Dermis microvascular lymphatic vessel endothelial cell (primary cell): Measurements from ENCODE around the gene SDK2. TPM values are rescaled to one million over a fixed set of nuclear protein-coding genes. Genes with fewer than 3 reads are reported as not detected.

Experiments
- DNase-seq, 2 donors: peaks; one replicate each; pipeline versions ENCODE4 v3.0.0 to v3.0.0-alpha.2; 2010; ENCODE audit warnings: low read depth in 2 of 2
- total RNA-seq: library from RNA; depleted of rRNA; stranded (reverse); fragments of >200 nt; gene quantifications from 2 replicates; pipeline ENCODE4 v1.2.1, GENCODE V29; 2014

SDK2 gene
- total RNA-seq, 1 donor from 2014 or later: not detected

DNA sequence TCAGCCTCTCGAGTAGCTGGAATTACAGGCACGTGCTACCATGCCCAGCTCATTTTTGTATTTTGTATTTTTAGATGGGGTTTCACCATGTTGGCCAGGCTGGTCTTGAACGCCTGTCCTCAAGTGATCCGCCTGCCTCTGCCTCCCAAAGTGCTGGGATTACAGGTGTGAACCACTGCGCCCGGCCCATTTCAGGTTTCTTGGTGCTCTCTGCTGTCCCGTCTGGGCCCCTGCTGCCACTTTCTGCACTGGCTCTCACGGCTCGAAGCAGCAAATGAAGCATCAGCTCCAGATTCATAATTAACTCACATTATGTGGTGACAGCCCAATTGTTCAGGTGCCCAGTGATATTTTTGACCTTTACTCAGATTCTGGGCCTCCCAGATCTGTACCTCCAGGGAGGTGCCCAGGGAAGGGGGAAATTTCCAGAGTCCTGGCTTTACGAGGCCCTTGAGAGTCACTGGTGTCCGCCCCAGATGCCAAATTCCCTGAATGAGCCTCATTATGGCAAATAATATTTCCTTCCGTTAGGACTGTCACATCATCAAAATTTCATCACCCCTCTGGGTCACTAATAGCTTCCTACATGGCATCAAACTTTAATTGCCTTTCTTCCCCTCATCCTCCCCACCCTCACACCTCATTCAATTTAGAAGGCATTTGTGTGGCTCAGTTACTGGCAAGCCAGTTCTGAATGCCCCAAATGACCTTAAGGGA, 9.0 kb downstream of the SDK2 start:
- no peak for DNase-seq

DNA sequence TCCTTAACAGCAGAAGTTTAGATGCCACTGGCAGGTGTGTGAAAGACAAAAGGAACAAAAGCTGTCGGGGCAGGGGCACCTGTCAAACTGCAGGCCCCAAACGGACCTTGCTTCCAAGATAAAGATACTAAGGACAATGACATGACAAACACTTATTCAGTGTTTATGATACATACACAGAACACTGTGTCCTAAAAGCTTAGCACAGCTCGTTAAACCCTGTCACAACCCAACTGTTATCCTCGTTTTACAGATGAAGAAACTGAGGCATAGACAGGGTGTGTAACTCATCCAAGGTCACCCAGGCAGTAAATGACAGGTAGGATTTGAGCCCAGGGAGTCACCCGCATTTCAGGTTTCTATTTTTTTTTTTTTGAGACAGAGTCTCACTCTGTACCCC, 9.6 kb downstream of the SDK2 start:
- no peak for DNase-seq

DNA sequence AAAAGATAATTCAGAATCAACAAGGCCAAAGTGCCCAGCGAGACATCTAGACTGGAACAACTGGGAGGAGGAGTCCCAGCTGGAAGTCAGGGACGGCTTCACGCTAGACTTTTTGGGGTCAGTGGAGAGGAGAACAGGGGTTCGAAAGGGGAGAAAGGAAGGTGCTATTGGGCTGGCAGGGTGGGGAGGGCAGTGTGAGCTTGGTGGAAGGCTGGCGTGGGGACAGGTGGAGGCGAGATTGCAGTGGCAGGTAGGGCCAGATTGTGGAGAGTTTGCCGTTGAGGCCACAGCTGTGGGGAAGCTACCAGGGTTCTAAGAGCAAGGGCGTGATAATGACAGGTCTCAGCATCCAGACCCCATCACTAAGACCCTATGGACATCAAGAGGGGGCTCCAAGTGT, 10.5 kb downstream of the SDK2 start:
- DNase-seq: no peak

DNA sequence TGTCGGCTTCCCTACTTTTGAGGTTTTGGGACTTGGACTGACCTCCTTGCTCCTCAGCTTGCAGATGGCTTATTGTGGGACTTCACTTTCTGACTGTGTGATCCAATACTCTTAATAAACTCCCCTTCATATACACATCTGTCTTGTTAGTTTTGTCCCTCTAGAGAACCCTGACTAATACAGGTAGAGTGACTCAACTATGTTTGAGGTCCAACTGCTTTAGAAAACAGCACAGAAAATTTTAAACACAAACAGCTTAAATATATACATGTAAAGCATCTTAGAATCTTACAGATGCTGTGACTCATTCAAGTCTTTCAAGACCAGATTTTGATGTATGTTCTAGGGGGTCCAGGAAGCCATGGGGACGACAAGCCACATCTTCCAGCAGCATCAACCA, 11.7 kb downstream of the SDK2 start:
- no peak for DNase-seq

DNA sequence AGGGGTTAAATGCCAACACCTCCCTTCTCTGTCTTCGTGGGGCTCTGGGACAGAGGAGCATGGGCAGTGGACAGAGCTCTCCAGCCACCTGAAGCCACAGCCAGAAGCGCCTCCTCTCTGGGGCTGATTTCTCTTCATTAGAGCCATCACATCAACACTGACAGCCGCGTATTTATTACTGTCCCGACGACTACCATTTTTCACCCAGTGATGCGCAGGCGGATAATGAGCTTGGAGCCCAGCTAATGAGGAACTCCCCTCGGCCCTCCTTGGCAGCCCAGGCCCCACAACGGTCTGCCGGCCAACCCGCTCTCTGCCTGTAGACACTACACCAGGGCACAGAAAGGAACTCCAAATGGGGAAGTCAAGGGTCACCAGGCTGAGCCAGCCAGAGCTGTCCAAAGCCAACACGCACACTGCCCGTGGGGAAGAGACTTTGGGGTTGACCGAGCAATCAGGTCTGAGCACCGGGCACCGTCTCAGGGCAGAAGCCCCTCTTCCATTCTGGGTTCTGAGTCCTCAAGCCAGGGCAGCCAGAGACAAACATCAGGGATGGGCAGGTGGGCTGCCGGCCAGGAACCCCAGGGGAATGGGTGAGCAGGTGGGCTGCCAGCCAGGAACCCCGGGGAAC, 13.2 kb downstream of the SDK2 start:
- no peak for DNase-seq

DNA sequence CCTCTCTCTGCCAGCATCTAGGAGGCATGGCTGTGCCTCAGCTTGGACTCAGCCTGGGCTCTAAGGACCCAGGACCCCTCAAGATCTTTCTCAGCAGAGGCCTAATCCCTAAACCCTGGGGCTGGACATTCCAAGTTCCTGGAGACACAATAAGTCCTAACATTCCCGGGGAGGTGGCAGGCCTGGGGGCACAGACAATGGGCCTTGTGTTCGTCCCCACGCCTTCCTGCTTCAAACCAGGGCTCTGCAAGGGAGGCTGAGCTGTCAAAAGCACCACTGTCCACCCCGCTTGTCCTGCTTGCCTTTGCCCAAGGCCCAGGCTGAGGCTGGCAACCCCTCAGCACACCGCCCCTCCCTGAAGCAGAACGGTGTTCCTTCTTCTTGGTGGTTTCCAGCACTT, 13.7 kb downstream of the SDK2 start:
- no peak for DNase-seq

DNA sequence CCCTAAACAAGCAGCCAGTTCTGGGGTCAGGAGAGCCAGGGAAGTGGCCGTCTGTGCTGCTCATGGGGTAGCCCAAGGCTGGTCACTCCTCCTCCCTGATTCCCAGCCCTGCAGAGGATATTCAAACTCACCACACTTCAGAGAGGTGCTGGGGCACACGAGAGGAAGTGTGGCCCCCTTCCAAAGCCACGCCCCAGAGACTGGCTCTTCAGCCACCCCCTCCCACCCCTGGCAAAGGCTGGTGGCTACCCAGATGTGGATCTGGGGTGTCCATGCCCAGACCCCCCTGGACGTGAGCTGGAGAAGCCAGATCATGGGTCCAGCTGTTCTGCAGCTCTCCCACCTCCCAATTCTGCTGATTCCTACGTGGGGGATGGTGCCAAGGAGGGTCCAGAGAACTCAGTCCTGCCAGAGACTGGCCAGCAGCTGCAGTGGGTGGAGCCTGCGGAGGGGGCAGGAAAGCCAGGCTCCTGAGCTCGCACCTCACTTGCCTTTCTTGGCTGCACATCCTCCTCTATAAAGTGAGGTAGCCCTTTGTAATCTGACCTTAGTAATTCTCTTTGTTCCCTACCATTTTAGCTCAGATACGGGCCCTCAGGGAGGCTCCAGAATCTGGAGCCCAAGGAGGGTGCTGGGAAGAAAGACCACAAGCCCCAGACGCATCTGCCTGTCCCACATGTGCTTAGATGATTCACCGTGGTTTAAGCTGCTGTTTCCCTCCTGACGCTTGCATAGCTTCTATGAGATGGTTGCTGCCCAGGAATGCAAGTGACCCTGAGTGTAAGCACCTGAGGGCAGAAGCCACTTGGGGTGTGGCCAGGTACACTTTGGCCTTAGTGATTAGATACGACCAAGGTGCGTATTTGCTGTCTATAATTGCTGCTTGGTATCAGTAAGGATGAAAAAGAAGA, 15.3 kb downstream of the SDK2 start:
- DNase-seq: no peak

DNA sequence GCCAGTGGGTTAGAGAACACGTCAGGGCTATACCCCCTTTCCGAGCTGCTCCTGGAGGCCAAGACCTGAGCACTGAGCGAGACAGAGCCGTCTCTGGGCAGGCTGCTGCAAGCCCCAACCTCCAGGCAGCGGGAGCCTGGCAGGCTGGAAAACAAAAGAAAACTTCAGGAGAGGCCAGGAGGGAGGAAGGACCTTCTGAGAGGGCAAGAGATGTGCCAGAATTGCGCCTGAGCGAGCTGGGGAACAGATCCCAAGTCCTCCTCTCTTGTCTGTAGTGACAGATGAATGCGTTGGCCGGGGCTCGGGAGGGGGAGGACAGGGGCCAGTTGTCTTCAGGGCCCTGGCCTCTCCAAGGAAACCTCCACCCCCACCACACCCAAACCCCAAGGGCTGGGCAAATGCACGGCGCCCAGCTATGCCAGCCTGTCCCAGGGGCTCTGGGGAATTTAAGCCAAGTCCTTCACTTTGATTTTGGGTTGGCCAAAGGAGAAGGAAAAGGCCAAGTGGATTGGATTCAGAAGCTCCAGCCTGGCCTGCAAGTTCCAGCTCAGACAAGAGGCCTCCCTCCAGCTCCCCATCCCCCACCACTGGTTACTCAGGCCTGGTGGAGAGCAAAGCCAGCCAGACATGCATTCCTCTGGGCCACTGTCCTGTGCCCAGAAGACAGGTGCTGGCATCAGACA, 18.1 kb downstream of the SDK2 start:
- DNase-seq: no peak

DNA sequence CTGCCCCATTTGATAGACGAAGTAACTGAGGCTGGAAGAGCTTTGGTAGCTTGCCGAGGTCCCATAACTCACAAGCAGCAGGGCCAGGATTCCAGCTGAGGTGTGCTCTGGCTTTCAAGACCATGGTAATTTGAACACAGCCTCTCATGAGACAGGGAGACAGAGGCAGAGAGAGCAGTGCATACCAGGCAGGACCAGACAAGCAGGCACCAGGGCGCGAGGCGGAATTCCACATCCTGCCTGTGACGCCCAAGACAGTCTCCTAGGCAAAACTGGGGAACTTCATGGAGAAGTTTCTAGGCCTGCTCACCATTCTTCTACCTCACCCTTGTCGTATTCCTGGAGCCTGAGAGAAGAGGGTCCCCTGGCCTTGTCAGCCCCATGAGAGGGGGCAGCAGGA, 19.2 kb downstream of the SDK2 start:
- no peak for DNase-seq

DNA sequence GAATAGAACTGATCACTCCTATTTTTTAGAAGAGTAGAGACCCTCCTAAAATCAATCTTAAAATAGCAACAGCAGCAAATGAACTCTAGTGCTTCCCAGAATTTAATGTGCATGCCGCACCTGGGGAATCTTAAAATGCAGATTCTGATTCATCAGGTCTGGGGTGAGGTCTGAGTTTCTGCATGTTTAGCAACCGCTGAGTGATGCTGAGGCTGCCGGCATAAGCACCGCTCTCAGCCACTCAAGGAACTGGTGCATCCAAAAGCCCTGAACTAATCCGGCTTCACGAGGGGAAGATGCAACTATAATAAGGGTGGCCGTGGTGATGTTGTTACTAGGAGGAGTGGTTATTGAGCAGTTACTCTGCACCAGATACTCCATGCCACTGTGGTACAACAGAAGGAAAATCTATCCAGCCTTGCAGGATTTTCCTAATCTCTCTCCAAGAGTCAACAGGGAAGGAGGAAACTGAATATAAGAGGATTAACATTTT, 19.7 kb downstream of the SDK2 start:
- no peak for DNase-seq

DNA sequence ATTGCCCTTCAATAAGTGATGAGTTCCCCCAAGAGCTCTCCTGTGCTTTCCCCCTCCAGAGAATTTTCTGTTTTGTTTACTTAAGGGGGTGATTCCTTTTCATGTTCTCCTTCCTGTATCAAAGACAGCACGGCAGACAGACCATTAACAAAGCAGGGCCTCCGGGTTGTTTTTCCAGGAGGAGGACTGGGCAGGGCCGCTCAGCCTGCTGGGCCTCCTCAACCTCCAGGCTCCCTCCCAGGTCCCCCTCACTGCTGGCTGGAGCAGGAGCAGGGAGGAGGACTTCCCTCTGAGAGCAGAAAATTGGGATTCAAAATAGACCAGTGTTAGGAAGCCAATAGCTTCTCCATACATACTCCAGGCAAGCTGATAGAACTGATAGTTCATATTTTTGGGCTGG, 20.4 kb downstream of the SDK2 start:
- DNase-seq: no peak

DNA sequence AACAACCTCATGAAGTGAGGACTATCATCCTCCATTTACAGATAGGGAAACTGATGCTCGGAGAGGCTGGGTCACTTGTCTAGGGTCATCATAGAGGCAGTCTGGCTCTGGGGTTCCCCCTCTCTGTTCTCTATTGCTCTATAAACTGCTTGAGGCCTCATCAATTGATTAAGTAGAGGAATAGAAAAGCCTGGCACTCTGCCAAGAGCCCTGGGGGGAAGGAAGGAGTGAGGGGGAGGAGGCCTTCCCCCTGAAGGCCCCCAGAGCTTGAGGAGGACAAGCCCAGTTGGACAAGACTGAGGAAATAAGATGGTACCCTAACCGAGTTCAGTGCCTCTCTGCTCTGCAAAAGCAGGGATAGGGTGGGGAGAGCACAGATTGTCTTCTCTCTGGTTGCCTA, 21.0 kb downstream of the SDK2 start:
- DNase-seq: no peak

DNA sequence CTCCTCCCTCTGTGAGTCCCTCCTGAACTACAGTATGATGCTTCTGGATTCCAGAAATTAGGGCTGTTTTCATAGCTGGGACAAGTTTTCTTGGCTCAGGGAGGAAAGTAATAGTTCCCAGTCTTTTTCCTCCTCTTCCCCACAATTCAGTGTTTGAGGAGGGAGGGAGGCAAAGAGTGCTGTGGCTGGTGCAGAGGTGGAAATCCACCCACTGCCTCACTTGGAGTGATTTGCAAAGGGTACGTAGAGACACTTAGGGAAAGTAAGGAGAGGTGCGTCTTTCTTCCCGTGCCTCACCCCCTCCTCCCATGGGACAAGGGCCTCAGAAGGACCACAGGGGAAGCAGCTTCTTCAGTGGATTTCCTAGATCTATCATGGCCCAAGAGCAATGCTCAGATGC, 21.9 kb downstream of the SDK2 start:
- DNase-seq: no peak

DNA sequence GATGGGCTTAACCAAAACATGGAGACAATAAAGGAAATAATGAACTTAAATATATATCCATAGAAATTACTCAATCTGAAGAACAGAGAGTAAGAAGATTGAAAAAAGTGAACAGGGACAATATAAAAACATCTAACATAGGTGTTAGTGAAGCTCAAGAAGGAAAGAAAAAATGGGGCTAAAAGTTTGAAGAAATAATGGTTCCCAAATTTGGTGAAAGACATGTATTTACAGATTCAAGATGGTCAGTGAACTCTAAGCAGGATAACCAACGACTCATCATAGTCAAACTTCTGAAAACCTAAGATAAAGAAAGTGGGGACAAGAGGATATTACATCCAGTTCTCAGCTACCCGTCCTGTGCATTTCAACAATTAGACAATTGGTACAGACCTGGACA, 22.6 kb downstream of the SDK2 start:
- DNase-seq: no peak

DNA sequence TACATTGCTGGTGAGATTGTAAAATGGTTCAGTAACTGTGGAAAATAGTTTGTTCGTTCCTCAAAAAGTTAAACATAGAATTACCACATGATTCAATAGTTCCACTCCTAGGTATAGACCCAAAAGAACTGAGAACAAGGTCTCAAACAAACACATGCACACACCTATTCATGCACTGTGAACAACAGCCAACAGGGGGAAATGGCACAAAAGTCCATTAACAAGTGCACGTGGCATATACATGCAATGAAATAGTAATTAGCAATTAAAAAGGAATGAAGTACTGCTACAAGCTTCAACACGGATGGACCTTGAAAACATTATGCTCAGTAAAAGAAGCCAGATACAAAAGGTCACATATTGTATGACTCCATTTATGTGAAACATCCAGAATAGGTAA, 23.8 kb downstream of the SDK2 start:
- DNase-seq: no peak

DNA sequence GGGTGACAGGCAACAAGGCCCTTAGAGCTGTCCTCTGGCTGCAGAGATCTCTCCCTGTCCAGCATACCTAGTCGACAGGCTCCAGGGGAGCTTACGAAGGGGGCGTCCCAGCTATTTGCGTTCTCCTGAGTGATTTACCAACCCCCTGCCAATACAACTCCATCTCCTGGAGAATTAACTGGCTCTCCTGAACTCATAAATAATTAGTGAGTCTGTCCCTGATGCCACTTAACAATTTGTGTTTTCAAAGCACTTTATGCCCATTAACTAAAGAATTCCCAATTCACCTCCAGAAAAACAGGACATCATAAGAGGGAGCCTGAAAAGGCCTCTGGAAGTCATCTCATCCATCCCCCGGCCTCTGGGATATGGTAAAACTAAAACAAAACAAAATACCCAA, 26.7 kb downstream of the SDK2 start:
- DNase-seq: no peak

DNA sequence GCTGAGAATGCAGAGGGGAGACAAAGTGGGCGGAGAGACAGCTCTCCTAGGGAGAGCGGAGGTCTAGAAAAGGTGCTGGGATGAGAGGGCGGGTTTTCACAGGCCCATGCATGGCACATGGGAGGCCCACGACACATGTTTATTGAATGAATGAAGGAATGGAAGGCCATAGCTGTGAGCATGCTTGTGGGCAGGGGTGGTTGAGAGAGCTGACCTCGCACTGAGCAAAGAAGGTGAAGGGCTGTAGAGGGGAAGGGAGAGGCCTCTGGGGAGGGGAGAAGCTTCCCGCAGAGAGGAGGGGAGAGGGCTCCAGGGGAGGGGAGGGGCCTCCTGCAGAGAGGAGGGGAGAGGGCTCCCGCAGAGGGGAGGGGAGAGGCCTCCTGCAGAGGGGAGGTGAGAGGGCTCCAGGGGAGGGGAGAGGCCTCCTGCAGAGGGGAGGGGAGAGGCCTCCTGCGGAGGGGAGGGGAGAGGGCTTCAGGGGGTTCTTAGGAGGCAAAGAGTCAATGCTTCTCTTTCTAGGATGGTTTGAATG, 27.3 kb downstream of the SDK2 start:
- no peak for DNase-seq

DNA sequence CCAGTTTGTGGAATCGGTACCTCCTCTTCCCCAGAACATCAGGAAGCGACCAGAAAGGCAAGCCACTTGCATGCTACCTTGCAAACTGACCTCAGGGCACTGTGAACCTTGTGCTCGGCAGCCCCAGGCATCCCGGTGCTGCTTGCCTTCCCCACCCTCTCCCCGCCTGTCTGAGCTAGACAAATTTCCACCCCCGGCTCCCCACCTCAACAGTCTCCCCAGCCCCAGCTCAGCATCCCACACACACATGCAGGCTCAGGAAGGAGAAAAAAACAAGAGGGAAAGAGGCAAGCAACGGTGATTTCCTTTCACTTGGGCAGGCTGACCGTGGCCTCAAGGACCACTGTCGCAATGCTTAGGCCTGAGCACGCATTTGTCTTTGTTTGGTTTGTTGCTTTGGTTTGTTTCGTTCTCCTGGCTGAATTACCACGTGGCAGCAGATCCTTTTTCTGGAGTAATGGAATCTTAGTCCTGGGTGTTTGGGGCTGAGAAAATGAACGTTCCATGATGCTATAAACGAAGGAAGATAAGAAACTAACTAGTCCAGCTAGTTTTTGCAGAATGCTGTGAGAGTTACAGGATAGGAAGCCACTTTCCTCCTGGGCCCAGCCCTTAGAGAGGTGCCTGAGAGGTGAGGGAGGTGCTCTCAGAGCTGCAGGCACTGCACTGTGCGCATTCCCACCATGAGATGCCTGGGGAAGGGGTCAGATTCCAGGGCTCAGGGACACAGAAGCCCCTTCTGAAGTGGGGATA, 27.9 kb downstream of the SDK2 start:
- no peak for DNase-seq

DNA sequence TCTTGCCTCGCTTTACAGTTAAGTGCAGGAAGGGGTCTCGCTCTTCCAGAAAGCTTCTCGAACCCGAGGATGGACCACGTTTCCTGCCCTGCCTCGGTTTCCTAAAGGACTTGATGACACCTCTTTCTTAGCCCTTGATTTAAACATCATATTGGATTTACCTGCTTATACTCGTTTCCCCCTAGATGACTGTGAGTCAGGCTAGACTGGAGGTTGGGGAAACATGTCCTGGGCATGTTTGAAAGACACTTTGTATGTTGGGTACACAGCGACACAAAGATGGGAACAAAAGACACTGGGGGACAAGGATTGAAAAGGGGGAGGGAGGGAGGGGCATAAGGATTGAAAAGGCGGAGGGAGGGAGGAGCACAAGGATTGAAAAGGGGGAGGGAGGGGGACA, 30.0 kb downstream of the SDK2 start:
- DNase-seq: no peak

DNA sequence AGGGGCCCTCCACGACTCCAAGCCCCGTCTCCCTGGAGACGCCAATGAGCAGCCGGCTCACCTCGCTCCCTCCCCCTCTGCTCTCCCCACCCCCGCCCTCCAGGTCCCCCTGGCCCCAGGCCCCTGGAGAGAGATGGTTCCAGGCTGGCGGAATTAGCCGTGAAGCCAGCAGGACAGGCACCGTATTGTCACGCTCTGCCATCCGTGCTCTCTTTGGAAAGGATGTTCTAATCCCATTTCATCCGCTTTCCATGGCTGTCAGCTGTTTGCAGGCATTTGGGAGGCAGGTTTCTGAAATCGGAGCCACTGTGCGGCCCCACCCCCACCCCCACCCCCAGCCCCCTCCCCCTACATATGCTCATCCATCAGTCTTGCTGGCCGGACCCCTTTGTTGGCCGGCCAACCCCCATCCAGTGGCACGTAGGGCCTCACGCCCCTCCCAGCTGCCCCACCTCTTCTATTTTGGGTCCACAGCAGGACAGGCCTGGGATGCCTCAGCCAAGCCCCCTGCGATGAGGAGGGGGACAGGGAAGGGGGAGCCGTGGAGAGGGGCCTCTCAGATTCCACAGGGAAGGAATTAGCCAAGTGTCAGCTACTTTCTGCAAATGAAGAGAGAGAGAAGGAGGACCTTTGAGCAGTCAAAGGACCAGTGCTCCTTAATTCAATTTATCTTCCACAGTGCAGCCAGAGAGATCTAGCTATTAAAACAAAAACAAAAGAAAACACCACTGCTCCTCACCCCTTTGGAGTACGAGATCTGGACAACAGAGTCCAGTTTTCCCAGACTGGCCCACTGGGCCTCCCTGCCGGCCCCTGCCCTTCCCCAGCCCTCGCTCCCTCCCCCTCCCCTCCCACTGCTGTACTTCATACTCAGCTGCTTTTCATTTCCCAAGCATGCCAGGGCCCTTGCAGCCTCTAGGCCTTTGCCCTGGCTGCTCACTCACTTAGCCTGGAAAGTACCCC, 30.7 kb downstream of the SDK2 start:
- DNase-seq: no peak
